Liver (tissue), 9 donors: ENCODE data around the gene ZMYND10. TPM values are rescaled to one million over a fixed set of nuclear protein-coding genes. Genes with fewer than 3 reads are reported as not detected.

Experiments
- DNase-seq: peaks from one replicate; pipeline ENCODE4 v3.0.0-alpha.2; 2017; ENCODE audit warnings: low spot score
- H3K27ac ChIP-seq, 2 donors: one replicate each; pipeline ENCODE4 v1.7.0; 2013; ENCODE audit warnings: inconsistent platforms in 2 of 2, low read length in 2 of 2, control low read depth in 1 of 2, low read depth in 1 of 2, mild to moderate bottlenecking in 1 of 2
- H3K27me3 ChIP-seq, 4 donors: one replicate each; pipeline versions ENCODE4 v1.6.1 to v1.7.0; 2013; ENCODE audit warnings: low read length in 3 of 4, inconsistent platforms in 1 of 4, mild to moderate bottlenecking in 1 of 4, moderate library complexity in 1 of 4; ENCODE audit not compliant: control insufficient read depth in 4 of 4, insufficient read depth in 4 of 4
- H3K36me3 ChIP-seq, 4 donors: one replicate each; pipeline versions ENCODE4 v1.6.1 to v1.7.0; 2013; ENCODE audit warnings: low read length in 3 of 4, mild to moderate bottlenecking in 3 of 4, low read depth in 1 of 4, moderate library complexity in 1 of 4; ENCODE audit not compliant: control insufficient read depth in 4 of 4, insufficient read depth in 3 of 4
- H3K4me1 ChIP-seq, 4 donors: one replicate each; pipeline versions ENCODE4 v1.6.1 to v1.7.0; 2013; ENCODE audit warnings: low read length in 3 of 4, mild to moderate bottlenecking in 3 of 4, moderate library complexity in 1 of 4; ENCODE audit not compliant: control insufficient read depth in 4 of 4, insufficient read depth in 4 of 4
- H3K4me3 ChIP-seq, 3 donors: one replicate each; pipeline versions ENCODE4 v1.6.1 to v1.7.0; 2013; ENCODE audit warnings: low read length in 3 of 3, control low read depth in 1 of 3, low read depth in 1 of 3, mild to moderate bottlenecking in 1 of 3
- H3K9ac ChIP-seq, 2 donors: one replicate each; pipeline ENCODE4 v1.7.0; 2013; ENCODE audit warnings: low read length in 2 of 2, mild to moderate bottlenecking in 2 of 2, moderate library complexity in 2 of 2, control low read depth in 1 of 2, low read depth in 1 of 2
- H3K9me3 ChIP-seq, 4 donors: one replicate each; pipeline versions ENCODE4 v1.6.1 to v1.7.0; 2013; ENCODE audit warnings: low read length in 3 of 4; ENCODE audit not compliant: control insufficient read depth in 4 of 4
- ATF3 ChIP-seq: IDR thresholded peaks from 2 replicates; pipeline ENCODE4 v1.6.1; 2016; ENCODE audit warnings: antibody characterized with exemption
- CTCF ChIP-seq: fragments of 150-350 bp; IDR thresholded peaks from 2 replicates; pipeline ENCODE4 v1.5.1; 2017; ENCODE audit warnings: improper control_type of control experiment, low read depth, low read length; ENCODE audit not compliant: missing input control
- EGR1 ChIP-seq, 2 donors: IDR thresholded peaks; 2 replicates each; pipeline ENCODE4 v1.6.1; 2016 to 2018; ENCODE audit warnings: antibody characterized with exemption in 2 of 2, low read depth in 2 of 2
- FOXA1 ChIP-seq: IDR thresholded peaks from 2 replicates; pipeline ENCODE4 v1.6.1; 2016; ENCODE audit warnings: antibody characterized with exemption
- GABPA ChIP-seq, 2 donors: IDR thresholded peaks in 1 of 2; conservative IDR thresholded peaks in 1 of 2; 2 replicates each; pipeline ENCODE4 v1.6.1; 2016; ENCODE audit warnings: antibody characterized with exemption in 2 of 2, mild to moderate bottlenecking in 1 of 2, moderate library complexity in 1 of 2
- HNF4A ChIP-seq, 2 donors: conservative IDR thresholded peaks; 2 replicates each; pipeline ENCODE4 v1.6.1; 2016; ENCODE audit warnings: antibody characterized with exemption in 2 of 2, mild to moderate bottlenecking in 2 of 2
- HNF4G ChIP-seq: IDR thresholded peaks from 2 replicates; pipeline ENCODE4 v1.6.1; 2016; ENCODE audit warnings: antibody characterized with exemption
- MAX ChIP-seq: IDR thresholded peaks from 2 replicates; pipeline ENCODE4 v1.6.1; 2016; ENCODE audit warnings: antibody characterized with exemption
- NR2F2 ChIP-seq: IDR thresholded peaks from 2 replicates; pipeline ENCODE4 v1.6.1; 2016; ENCODE audit warnings: antibody characterized with exemption
- RAD21 ChIP-seq, 2 donors: IDR thresholded peaks; 2 replicates each; pipeline ENCODE4 v1.6.1; 2016; ENCODE audit warnings: antibody characterized with exemption in 2 of 2, mild to moderate bottlenecking in 2 of 2
- REST ChIP-seq: IDR thresholded peaks from 2 replicates; pipeline ENCODE4 v1.6.1; 2016; ENCODE audit warnings: antibody characterized with exemption, mild to moderate bottlenecking
- RXRA ChIP-seq, 2 donors: IDR thresholded peaks; 2 replicates each; pipeline ENCODE4 v1.6.1; 2017 to 2018; ENCODE audit warnings: antibody characterized with exemption in 2 of 2, mild to moderate bottlenecking in 1 of 2
- SP1 ChIP-seq: IDR thresholded peaks from 2 replicates; pipeline ENCODE4 v1.6.1; 2018; ENCODE audit warnings: antibody characterized with exemption, mild to moderate bottlenecking
- TAF1 ChIP-seq: conservative IDR thresholded peaks from 2 replicates; pipeline ENCODE4 v1.6.1; 2016; ENCODE audit warnings: antibody characterized with exemption, mild to moderate bottlenecking
- YY1 ChIP-seq: IDR thresholded peaks from 2 replicates; pipeline ENCODE4 v1.6.1; 2016; ENCODE audit warnings: antibody characterized with exemption, mild to moderate bottlenecking
- ZBTB33 ChIP-seq: IDR thresholded peaks from 2 replicates; pipeline ENCODE4 v1.6.1; 2016; ENCODE audit warnings: antibody characterized with exemption
- WGBS: extraction: QIAGEN DNeasy Blood & Tissue Kit; methylation state at CpG from one replicate; pipeline ENCODE4 v1.1.7; 2013; 5-methylcytosine and 5-hydroxymethylcytosine counted together
- polyA plus RNA-seq, 2 donors: library from polyadenylated mRNA; stranded (reverse) in 1 of 2; unstranded in 1 of 2; fragments of 200-250 nt in 1 of 2; fragments of >200 nt in 1 of 2; fragmentation: Nextera tagmentation in 1 of 2; extraction: Ambion mirVana in 1 of 2; gene quantifications; one replicate each; pipeline versions ENCODE4 v1.2.1 to v1.2.3, GENCODE V29; 2013 to 2015
- total RNA-seq, 2 donors: library from RNA; depleted of rRNA; stranded (reverse); fragments of >200 nt; gene quantifications; one replicate each; pipeline ENCODE4 v1.2.3, GENCODE V29; 2014
- donor health status: healthy.
- donor health status: healthy.
- donor health status: healthy.
- donor health status: healthy.
- donor health status: healthy.

ZMYND10 gene
- total and polyA plus RNA-seq, 4 donors, result 0.09 to 0.75 (median 0.27) TPM

- TF ChIP-seq ZBTB33, result no peak
These were observed 8.9 kb downstream of the ZMYND10 start (continued) for GRCh38 chr3:50336452-50337174.

- TF ChIP-seq CTCF, result no peak
- TF ChIP-seq FOXA1, result no peak
- no peak for TF ChIP-seq ATF3
- no peak for TF ChIP-seq YY1
- TF ChIP-seq GABPA (IDR thresholded peaks at IDR 0.05 in 1 of 2, conservative IDR thresholded peaks at IDR 0.05 in 1 of 2), result no peak
- no peak for TF ChIP-seq NR2F2
- Histone ChIP-seq H3K4me3 (no peak overlapping the region), H3K36me3 (peaks cover 4 to 27% (median 16%) of the 10 kb centered on the region in 4 donors), H3K27me3 (no peaks in the 10 kb centered on the region), H3K4me1 (peaks cover 6 to 39% (median 20%) of the 10 kb centered on the region in 4 donors), H3K9me3 (no peaks in the 10 kb centered on the region), H3K27ac (peak overlapping the region; percentile 40 to 56), H3K9ac (peak overlapping the region in 1 of 2 donors; percentile 24)
- 67% methylated on average over 5 of the region's 5 CpGs for whole genome bisulfite sequencing
- DNase-seq, result no peak
These were observed 11.0 kb downstream of the ZMYND10 start for GRCh38 chr3:50334339-50335075.

GRCh38 chr3:50333744-50334328, 11.7 kb downstream of the ZMYND10 start:
- Histone ChIP-seq H3K4me3 (no peak overlapping the region), H3K9me3 (no peaks in the 10 kb centered on the region), H3K27me3 (no peaks in the 10 kb centered on the region), H3K36me3 (peaks cover 4 to 30% (median 16%) of the 10 kb centered on the region in 4 donors), H3K9ac (peak overlapping the region in 1 of 2 donors; percentile 24), H3K4me1 (peaks cover 6 to 40% (median 22%) of the 10 kb centered on the region in 4 donors), H3K27ac (peak overlapping the region; percentile 40 to 56)
- DNase-seq, result no peak
- 77% methylated on average over 12 of the region's 12 CpGs for WGBS
- TF ChIP-seq REST (no peak), YY1 (no peak), FOXA1 (no peak), SP1 (peak; percentile 46), RAD21 (IDR thresholded peaks at IDR 0.05) (no peak), EGR1 (IDR thresholded peaks at IDR 0.05; ENCODE audit: low read depth in 2 of 2) (no peak), TAF1 (no peak), ATF3 (no peak), HNF4G (no peak), GABPA (IDR thresholded peaks at IDR 0.05 in 1 of 2, conservative IDR thresholded peaks at IDR 0.05 in 1 of 2) (no peak), CTCF (no peak), NR2F2 (peak; percentile 65), HNF4A (conservative IDR thresholded peaks at IDR 0.05) (no peak), RXRA (IDR thresholded peaks at IDR 0.05) (no peak), MAX (no peak)
